ENCODE data around the gene SZT2. TPM values are rescaled to one million over a fixed set of nuclear protein-coding genes. Genes with fewer than 3 reads are reported as not detected.
A peak's percentile ranks its signal among the peaks of the same experiment; 100 is the strongest.

SZT2 gene
- total and polyA plus RNA-seq, 2 of the 4 experiments (the other 2 are of a cell fraction) = 9.5 to 14.3 TPM

GRCh38 chr1:43422995-43423671 lies 33.4 kb downstream of the SZT2 start:
- in situ Hi-C loops (cut with MboI; ENCODE audit: low sequenced_read_pairs) (loop anchor here (25.0 kb wide), 1 partner anchor 511 kb away; no protein-coding TSS in a partner anchor), dilution Hi-C loops (cut with HindIII; ENCODE audit: low sequenced_read_pairs, unreplicated experiment) (no loop called here), intact Hi-C loops (cut with micrococcal nuclease) (no loop called here)
- H3K36me3 ChIP-seq (ENCODE audit: control insufficient read depth, insufficient read depth, low read length) = peaks cover 95% of the 10 kb centered on the region
- BruUV-seq (replicated peaks) = no TSS peak
- H3K9me3 ChIP-seq (ENCODE audit: control insufficient read depth, insufficient read depth, low read length) = no peaks in the 10 kb centered on the region
- no peak overlapping the region for H3K18ac ChIP-seq (ENCODE audit: low read depth, low read length)
- H3K14ac ChIP-seq (replicated peaks; ENCODE audit: low read depth, low read length) = no peak overlapping the region
- no peak overlapping the region for H2AFZ ChIP-seq (replicated peaks; ENCODE audit: low read length, poor library complexity)
- no peak overlapping the region for H4K91ac ChIP-seq (ENCODE audit: insufficient read depth, low read depth, low read length)
- no peak overlapping the region for H2BK15ac ChIP-seq (ENCODE audit: low read depth, low read length)
- no peak overlapping the region for H2BK5ac ChIP-seq (ENCODE audit: low read depth, low read length, poor library complexity, severe bottlenecking)
- no peak overlapping the region for H3K4ac ChIP-seq (ENCODE audit: low read depth, low read length)
- no peak overlapping the region for H2BK120ac ChIP-seq (ENCODE audit: low read depth, low read length)
- no peaks in the 10 kb centered on the region; the same call in 1 of the 2 replicates for H4K20me1 ChIP-seq (ENCODE audit: insufficient read depth, low read length)
- DNase-seq = no peak
- no peak overlapping the region for H3K4me2 ChIP-seq (ENCODE audit: low read depth, low read length)
- H2AK9ac ChIP-seq (replicated peaks; ENCODE audit: low read depth, low read length, poor library complexity) = peak overlapping the region; percentile 82
- CTCF ChIA-PET = no interaction called here
- no peak overlapping the region for H2BK20ac ChIP-seq (ENCODE audit: low read depth, low read length)
- POLR2A ChIA-PET (ENCODE audit: unreplicated experiment) = no interaction called here
- H3K4me3 ChIP-seq (ENCODE audit: insufficient read depth, low read depth, low read length) = no peak overlapping the region
- no peak overlapping the region for H3K27ac ChIP-seq (ENCODE audit: insufficient read depth, low read length)
- WGBS, 2 experiments (ENCODE audit: extremely low coverage in 2 of 2, insufficient read length in 1 of 2) = 93% methylated on average over 7 of the region's 16 CpGs; no CpG with 5 or more reads in 1 of the 2 experiments
- no peak for TF ChIP-seq RAD21 (IDR thresholded peaks at IDR 0.05; ENCODE audit: low read length)
- TF ChIP-seq NFE2L2 (IDR thresholded peaks at IDR 0.05; ENCODE audit: low read depth, low read length) = no peak
- no peak for TF ChIP-seq FOS (IDR thresholded peaks at IDR 0.05; ENCODE audit: low read depth, low read length)
- no peak for TF ChIP-seq RCOR1 (IDR thresholded peaks at IDR 0.05; ENCODE audit: insufficient replicate concordance, low read length)
- no peak for TF ChIP-seq SMC3 (IDR thresholded peaks at IDR 0.05; ENCODE audit: low read depth, low read length)
- TF ChIP-seq MAFK (IDR thresholded peaks at IDR 0.05; ENCODE audit: low read depth, low read length) = no peak
- TF ChIP-seq ELK1 (IDR thresholded peaks at IDR 0.05; ENCODE audit: borderline replicate concordance, low read depth, low read length) = no peak
- TF ChIP-seq CHD1 (IDR thresholded peaks at IDR 0.05; ENCODE audit: low read depth, low read length) = no peak
- TF ChIP-seq BHLHE40 (IDR thresholded peaks at IDR 0.05; ENCODE audit: low read depth, low read length) = no peak
- TF ChIP-seq CTCF (conservative IDR thresholded peaks at IDR 0.05; ENCODE audit: low read depth, low read length) = no peak
- no peak for TF ChIP-seq CEBPB (IDR thresholded peaks at IDR 0.05; ENCODE audit: low read depth, low read length)
- no peak for TF ChIP-seq MAZ (IDR thresholded peaks at IDR 0.05; ENCODE audit: borderline replicate concordance, low read depth, low read length)
- peaks cover 0 to 4% of the 10 kb centered on the region in 2 experiments; a peak in 2 of 4 replicates for H3K79me1 ChIP-seq (ENCODE audit: low read depth in 1 of 2, low read length in 2 of 2)
- H3K9me1 ChIP-seq (ENCODE audit: insufficient read depth, low read length) = peaks cover 20% of the 10 kb centered on the region; the same call in 1 of the 2 replicates
- no peak overlapping the region for H2AK5ac ChIP-seq (ENCODE audit: low read depth, low read length)
- no peak overlapping the region for H4K5ac ChIP-seq (ENCODE audit: low read depth, low read length)
- no peak for ATAC-seq (ENCODE audit: low read depth)
- H3K56ac ChIP-seq (ENCODE audit: extremely low read depth, insufficient read depth, low read length) = no peak overlapping the region
- H3K9ac ChIP-seq (ENCODE audit: low read depth, low read length) = no peak overlapping the region
- H3K23ac ChIP-seq (ENCODE audit: low read depth, low read length) = no peak overlapping the region
- no peaks in the 10 kb centered on the region for H3K27me3 ChIP-seq (ENCODE audit: control insufficient read depth, insufficient read depth, low read length)
- H4K8ac ChIP-seq (ENCODE audit: low read depth in 2 of 2, low read length in 2 of 2) = no peak overlapping the region
- no peaks in the 10 kb centered on the region for H3K4me1 ChIP-seq (ENCODE audit: control insufficient read depth, insufficient read depth, low read length)
